Measurements from ENCODE around the gene ZNF106. TPM values are rescaled to one million over a fixed set of nuclear protein-coding genes. Genes with fewer than 3 reads are reported as not detected.
A peak's percentile ranks its signal among the peaks of the same experiment; 100 is the strongest.

The ZNF106 gene
- total RNA-seq, 1 experiment from 2014 or later, result 64.3 TPM

DNA sequence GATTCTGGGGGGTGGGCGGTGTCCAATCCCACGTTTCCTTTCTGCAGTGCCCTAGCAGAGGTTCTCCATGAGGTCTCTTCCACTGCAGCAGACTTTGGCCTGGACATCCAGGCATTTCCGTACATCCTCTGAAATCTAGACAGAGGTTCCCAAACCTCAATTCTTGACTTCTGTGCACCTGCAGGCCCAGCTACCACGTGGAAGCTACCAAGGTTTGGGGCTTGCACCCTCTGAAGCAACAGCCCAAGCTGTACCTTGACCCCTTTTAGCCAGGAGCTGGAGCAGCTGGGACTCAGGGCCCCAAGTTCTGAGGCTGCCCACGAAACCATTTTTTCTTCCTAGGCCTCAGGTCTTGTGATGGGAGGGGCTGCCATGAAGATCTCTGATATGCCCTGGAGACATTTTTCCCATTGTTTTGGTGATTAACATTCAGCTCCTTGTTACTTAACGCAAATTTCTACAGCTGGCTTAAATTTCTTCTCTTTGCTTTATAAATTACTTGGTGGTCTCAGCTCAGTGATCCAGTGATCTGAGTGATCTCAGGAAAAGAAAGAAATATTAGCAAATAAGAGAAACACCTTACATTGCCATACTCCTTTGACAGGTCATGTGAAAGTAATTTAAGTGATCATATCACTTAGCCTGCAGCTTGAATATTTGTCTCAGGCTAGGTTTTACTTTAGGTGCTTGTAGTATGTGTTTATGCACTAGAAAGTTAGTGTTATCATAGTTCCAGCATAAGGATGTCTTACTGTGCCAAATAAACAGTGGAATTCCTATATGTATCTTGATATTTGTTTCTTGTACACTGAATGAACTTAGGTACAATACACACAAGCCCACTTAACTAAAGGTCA is 7.5 kb upstream of the ZNF106 start:
- no peaks in the 10 kb centered on the region for H3K9me3 ChIP-seq (ENCODE audit: control insufficient read depth, insufficient read depth, low read depth, low read length)
- H3K4me1 ChIP-seq (ENCODE audit: control insufficient read depth, insufficient read depth, low read length), result peaks cover 27% of the 10 kb centered on the region
- DNase-seq (ENCODE audit: low read depth, low spot score), result no peak
- peaks cover 2% of the 10 kb centered on the region; the same call in 1 of the 2 replicates for H3K36me3 ChIP-seq (ENCODE audit: control insufficient read depth, insufficient read depth, low read length)
- H3K27me3 ChIP-seq (ENCODE audit: control insufficient read depth, insufficient read depth, low read length), result no peaks in the 10 kb centered on the region
- BruUV-seq (replicated peaks), result TSS peak; percentile 27
- in situ Hi-C loops (cut with HindIII; ENCODE audit: low pct_unique_long_range_greater_than_20kb, low sequenced_read_pairs) (no loop called here), intact Hi-C loops (cut with micrococcal nuclease; ENCODE audit: unreplicated experiment) (no loop called here)
- CTCF ChIA-PET, result no interaction called here
- TF ChIP-seq POLR2AphosphoS5 (IDR thresholded peaks at IDR 0.05; ENCODE audit: low read depth, low read length), result no peak
- POLR2A ChIA-PET, result interaction anchor here (0.6 kb wide), 1 partner anchor 77 kb away, joined by 15 read pairs; the partner anchor contains the start of gene STARD9
- no peak for ATAC-seq
- H3K27ac ChIP-seq (ENCODE audit: low read length), result no peak overlapping the region
- no peak overlapping the region for H3K4me3 ChIP-seq (ENCODE audit: low read depth in 2 of 2, low read length in 2 of 2)

- no peaks in the 10 kb centered on the region for H3K9me3 ChIP-seq (ENCODE audit: control insufficient read depth, insufficient read depth, low read depth, low read length)
- peaks cover 34% of the 10 kb centered on the region for H3K4me1 ChIP-seq (ENCODE audit: control insufficient read depth, insufficient read depth, low read length)
- peaks cover 2% of the 10 kb centered on the region; the same call in 1 of the 2 replicates for H3K36me3 ChIP-seq (ENCODE audit: control insufficient read depth, insufficient read depth, low read length)
- ChIA-PET CTCF (no interaction called here), POLR2A (interaction anchor here (0.5 to 0.7 kb wide), 3 partner anchors 41 to 237 kb away, joined by 3 to 6 read pairs (median 4); no protein-coding TSS in a partner anchor)
- in situ Hi-C loops (cut with HindIII; ENCODE audit: low pct_unique_long_range_greater_than_20kb, low sequenced_read_pairs) (no loop called here), intact Hi-C loops (cut with micrococcal nuclease; ENCODE audit: unreplicated experiment) (no loop called here)
- peak within 1 kb of the TSS; percentile 97 to 99 for H3K4me3 ChIP-seq (ENCODE audit: low read depth in 2 of 2, low read length in 2 of 2)
- ATAC-seq (peak; percentile 98), DNase-seq (ENCODE audit: low read depth, low spot score) (peak; percentile 66)
- TF ChIP-seq REST (IDR thresholded peaks at IDR 0.05; ENCODE audit: insufficient read depth in 1 of 2, low read depth in 2 of 2, low read length in 1 of 2) (no peak), POLR2AphosphoS5 (IDR thresholded peaks at IDR 0.05; ENCODE audit: low read depth, low read length) (peak; percentile 56), SIN3A (IDR thresholded peaks at IDR 0.05; ENCODE audit: borderline replicate concordance, insufficient read depth, low read depth, low read length) (peak; percentile 97), TCF7L2 (IDR thresholded peaks at IDR 0.05; ENCODE audit: low read depth, low read length) (no peak)
- TF ChIP-seq, protein P1, sequence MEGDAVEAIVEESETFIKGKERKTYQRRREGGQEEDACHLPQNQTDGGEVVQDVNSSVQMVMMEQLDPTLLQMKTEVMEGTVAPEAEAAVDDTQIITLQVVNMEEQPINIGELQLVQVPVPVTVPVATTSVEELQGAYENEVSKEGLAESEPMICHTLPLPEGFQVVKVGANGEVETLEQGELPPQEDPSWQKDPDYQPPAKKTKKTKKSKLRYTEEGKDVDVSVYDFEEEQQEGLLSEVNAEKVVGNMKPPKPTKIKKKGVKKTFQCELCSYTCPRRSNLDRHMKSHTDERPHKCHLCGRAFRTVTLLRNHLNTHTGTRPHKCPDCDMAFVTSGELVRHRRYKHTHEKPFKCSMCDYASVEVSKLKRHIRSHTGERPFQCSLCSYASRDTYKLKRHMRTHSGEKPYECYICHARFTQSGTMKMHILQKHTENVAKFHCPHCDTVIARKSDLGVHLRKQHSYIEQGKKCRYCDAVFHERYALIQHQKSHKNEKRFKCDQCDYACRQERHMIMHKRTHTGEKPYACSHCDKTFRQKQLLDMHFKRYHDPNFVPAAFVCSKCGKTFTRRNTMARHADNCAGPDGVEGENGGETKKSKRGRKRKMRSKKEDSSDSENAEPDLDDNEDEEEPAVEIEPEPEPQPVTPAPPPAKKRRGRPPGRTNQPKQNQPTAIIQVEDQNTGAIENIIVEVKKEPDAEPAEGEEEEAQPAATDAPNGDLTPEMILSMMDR (IDR thresholded peaks at IDR 0.05), result no peak
- peak within 1 kb of the TSS; percentile 93 for H3K27ac ChIP-seq (ENCODE audit: low read length)
- TSS peak; percentile 89 for BruUV-seq (replicated peaks)
- no peaks in the 10 kb centered on the region for H3K27me3 ChIP-seq (ENCODE audit: control insufficient read depth, insufficient read depth, low read length)
These were observed 4.6 kb upstream of the ZNF106 start, which contains the start of gene SNAP23 for GRCh38 chr15:42495361-42496212. SNAP23 (plus strand) TSS chr15:42495634; CDS start chr15:42511847, 16,213 bp downstream.
